Putamen (tissue), 1 donor: ENCODE data around the gene METTL16.
"Not testable (repeated sequence)": the region's sequence is repeated elsewhere in the genome, so short reads cannot be mapped to it uniquely, and the experiment has no call there.

Experiments
- DNase-seq: peaks from one replicate; pipeline ENCODE4 v3.0.0-alpha.2; 2016; ENCODE audit warnings: low spot score

The METTL16 gene

GRCh38 chr17:2502871-2503580, 8.7 kb downstream of the METTL16 start:
- no peak for DNase-seq

GRCh38 chr17:2500446-2500845, 11.2 kb downstream of the METTL16 start:
- no peak for DNase-seq

- not testable (repeated sequence) for DNase-seq
Measured at GRCh38 chr17:2489286-2489685, 22.4 kb downstream of the METTL16 start.

- DNase-seq = no peak
Measured at GRCh38 chr17:2487306-2487705, 24.4 kb downstream of the METTL16 start.

- DNase-seq = not testable (repeated sequence)
Measured at GRCh38 chr17:2486709-2487108, 25.0 kb downstream of the METTL16 start.

- DNase-seq = no peak
Measured at GRCh38 chr17:2485970-2486369, 25.7 kb downstream of the METTL16 start.

GRCh38 chr17:2485543-2485942, 26.1 kb downstream of the METTL16 start:
- no peak for DNase-seq

GRCh38 chr17:2484876-2485275, 26.8 kb downstream of the METTL16 start:
- no peak for DNase-seq

GRCh38 chr17:2483084-2483483, 28.6 kb downstream of the METTL16 start:
- no peak for DNase-seq

- no peak for DNase-seq
Measured at GRCh38 chr17:2482218-2482617, 29.5 kb downstream of the METTL16 start.

GRCh38 chr17:2481760-2482159, 29.9 kb downstream of the METTL16 start:
- DNase-seq = no peak

- no peak for DNase-seq
Measured at GRCh38 chr17:2478458-2478857, 33.2 kb downstream of the METTL16 start.

GRCh38 chr17:2475056-2475455, 36.6 kb downstream of the METTL16 start:
- no peak for DNase-seq

GRCh38 chr17:2474371-2474770, 37.3 kb downstream of the METTL16 start:
- DNase-seq = no peak

GRCh38 chr17:2468270-2468669, 43.4 kb downstream of the METTL16 start:
- no peak for DNase-seq

- no peak for DNase-seq
Measured at GRCh38 chr17:2466931-2467330, 44.8 kb downstream of the METTL16 start.

- DNase-seq = no peak
Measured at GRCh38 chr17:2462481-2462880, 49.2 kb downstream of the METTL16 start.

GRCh38 chr17:2459917-2460271, 51.8 kb downstream of the METTL16 start:
- DNase-seq = no peak

GRCh38 chr17:2457913-2458312, 53.8 kb downstream of the METTL16 start:
- no peak for DNase-seq

GRCh38 chr17:2456475-2456874, 55.2 kb downstream of the METTL16 start:
- DNase-seq = no peak

- DNase-seq = no peak
Measured at GRCh38 chr17:2455956-2456355, 55.7 kb downstream of the METTL16 start.

GRCh38 chr17:2453866-2454265, 57.8 kb downstream of the METTL16 start:
- no peak for DNase-seq

- DNase-seq = no peak
Measured at GRCh38 chr17:2453325-2453724, 58.4 kb downstream of the METTL16 start.

- no peak for DNase-seq
Measured at GRCh38 chr17:2452216-2452750, 59.4 kb downstream of the METTL16 start.
